Measurements from ENCODE around the gene ITPKB. TPM values are rescaled to one million over a fixed set of nuclear protein-coding genes. Genes with fewer than 3 reads are reported as not detected.

Gene ITPKB
- total RNA-seq, 1 donor from 2014 or later, result 2.1 TPM

GRCh38 chr1:226586116-226586515 lies 153.0 kb downstream of the ITPKB start:
- DNase-seq (ENCODE audit: low read depth), result no peak

- no peak for DNase-seq (ENCODE audit: low read depth)
Measured at GRCh38 chr1:226584164-226584563, 154.9 kb downstream of the ITPKB start.

GRCh38 chr1:226582966-226583365 lies 156.1 kb downstream of the ITPKB start:
- DNase-seq (ENCODE audit: low read depth), result no peak

Other genes starting within 250 kb of the ITPKB start
- 0.16 and 0.52 TPM in 2 replicates for gene STUM, start 190.5 kb downstream of the ITPKB start, total RNA-seq
- gene PSEN2, start 131.3 kb upstream of the ITPKB start, total RNA-seq, result 266 and 305 TPM in 2 replicates
- 75.3 and 142 TPM in 2 replicates for gene COQ8A, start 201.0 kb upstream of the ITPKB start, total RNA-seq

All from myocyte (in vitro differentiated cells).